CMK (cell line): ENCODE measurements around the gene SPEN.

Source experiments
- DNase-seq: peaks from one replicate; pipeline ENCODE4 v3.0.0-alpha.2; 2010; ENCODE audit warnings: low read depth

Gene SPEN

GRCh38 chr1:15989776-15990175, 142.3 kb downstream of the SPEN start:
- no peak for DNase-seq
